HUES64 (cell line): ENCODE data around the gene ALG10. TPM values are rescaled to one million over a fixed set of nuclear protein-coding genes. Genes with fewer than 3 reads are reported as not detected.
A peak's percentile ranks its signal among the peaks of the same experiment; 100 is the strongest.
"Not testable (repeated sequence)": the region's sequence is repeated elsewhere in the genome, so short reads cannot be mapped to it uniquely, and the experiment has no call there.

Experiments used
- H3K27ac ChIP-seq: 2 replicates; pipeline ENCODE4 v1.7.0; 2013; ENCODE audit warnings: low read depth, low read length, inconsistent platforms
- H3K27me3 ChIP-seq: 2 replicates; pipeline ENCODE4 v1.6.1; 2013; ENCODE audit warnings: mild to moderate bottlenecking, low read length; ENCODE audit not compliant: insufficient read depth
- H3K36me3 ChIP-seq: 2 replicates; pipeline ENCODE4 v1.6.1; 2013; ENCODE audit warnings: mild to moderate bottlenecking, low read length; ENCODE audit not compliant: insufficient read depth
- H3K4me1 ChIP-seq: 2 replicates; pipeline ENCODE4 v1.6.1; 2013; ENCODE audit warnings: mild to moderate bottlenecking, low read length, moderate library complexity; ENCODE audit not compliant: insufficient read depth
- H3K4me3 ChIP-seq: 2 replicates; pipeline ENCODE4 v1.5.1; 2013; ENCODE audit warnings: mild to moderate bottlenecking, low read length, moderate library complexity
- H3K9ac ChIP-seq: 2 replicates; pipeline ENCODE4 v1.6.1; 2013; ENCODE audit warnings: mild to moderate bottlenecking, low read depth, low read length
- H3K9me3 ChIP-seq: 2 replicates; pipeline ENCODE4 v1.6.1; 2013; ENCODE audit warnings: low read depth, low read length; ENCODE audit not compliant: insufficient read depth
- WGBS: fragments of 150-250, 120-280 bp; methylation state at CpG from one replicate; pipeline ENCODE4 v1.1.7; 2013; ENCODE audit warnings: missing lambda C conversion rate; 5-methylcytosine and 5-hydroxymethylcytosine counted together
- polyA plus RNA-seq, 2 experiments: library from polyadenylated mRNA; stranded (reverse); fragments of 50-300 nt; gene quantifications; one replicate each; pipeline ENCODE4 v1.2.3, GENCODE V29; 2013

ALG10 gene, protein sequence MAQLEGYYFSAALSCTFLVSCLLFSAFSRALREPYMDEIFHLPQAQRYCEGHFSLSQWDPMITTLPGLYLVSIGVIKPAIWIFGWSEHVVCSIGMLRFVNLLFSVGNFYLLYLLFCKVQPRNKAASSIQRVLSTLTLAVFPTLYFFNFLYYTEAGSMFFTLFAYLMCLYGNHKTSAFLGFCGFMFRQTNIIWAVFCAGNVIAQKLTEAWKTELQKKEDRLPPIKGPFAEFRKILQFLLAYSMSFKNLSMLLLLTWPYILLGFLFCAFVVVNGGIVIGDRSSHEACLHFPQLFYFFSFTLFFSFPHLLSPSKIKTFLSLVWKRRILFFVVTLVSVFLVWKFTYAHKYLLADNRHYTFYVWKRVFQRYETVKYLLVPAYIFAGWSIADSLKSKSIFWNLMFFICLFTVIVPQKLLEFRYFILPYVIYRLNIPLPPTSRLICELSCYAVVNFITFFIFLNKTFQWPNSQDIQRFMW
- polyA plus RNA-seq (2013, experiment 1 of 2), result 6.2 TPM
- polyA plus RNA-seq (2013, experiment 2 of 2), result 6.5 TPM

DNA sequence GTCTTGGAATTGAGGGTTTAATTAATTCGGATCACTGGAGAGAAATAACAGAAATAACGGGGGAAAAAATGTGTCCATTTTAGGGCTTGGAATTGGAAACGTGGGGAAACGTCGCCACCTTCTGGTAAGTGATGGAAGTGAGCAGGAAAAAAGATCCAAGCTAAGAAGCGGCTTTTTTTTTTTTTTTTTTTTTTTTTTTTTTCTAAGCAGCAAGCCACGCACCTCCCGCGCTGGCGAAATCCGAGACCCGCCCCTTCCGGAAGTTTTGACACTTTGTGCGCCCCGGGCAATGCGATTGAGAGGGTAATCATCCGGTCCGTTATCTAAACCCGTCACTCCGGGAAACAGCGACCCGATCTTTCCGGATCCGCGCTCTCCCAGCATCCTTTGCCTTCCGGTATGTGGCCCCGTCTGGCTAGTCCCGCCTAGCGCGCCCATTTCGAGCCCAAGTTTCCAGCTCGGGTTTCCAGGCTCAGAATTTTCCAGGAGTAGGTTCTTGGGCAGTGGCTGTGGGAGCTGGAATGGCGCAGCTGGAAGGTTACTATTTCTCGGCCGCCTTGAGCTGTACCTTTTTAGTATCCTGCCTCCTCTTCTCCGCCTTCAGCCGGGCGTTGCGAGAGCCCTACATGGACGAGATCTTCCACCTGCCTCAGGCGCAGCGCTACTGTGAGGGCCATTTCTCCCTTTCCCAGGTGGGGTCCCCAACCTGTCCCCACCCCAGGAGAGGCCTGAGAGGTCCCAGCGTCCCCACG lies at the start of gene ALG10:
Gene ALG10 (plus strand): TSS at position 418 of the 752 bp plus-strand sequence. CDS start 104 bp downstream, at position 522.
- H3K4me1 ChIP-seq, result 0 out of 2 replicates have a peak, but pooled peaks cover 3% of the 10 kb centered on the region
- peak within 1 kb of the TSS; percentile 88 for H3K9ac ChIP-seq
- H3K27ac ChIP-seq, result peak within 1 kb of the TSS; percentile 72
- H3K9me3 ChIP-seq, result no peaks in the 10 kb centered on the region
- H3K27me3 ChIP-seq, result no peaks in the 10 kb centered on the region
- H3K36me3 ChIP-seq, result peaks cover 15% of the 10 kb centered on the region; the same call in 1 of the 2 replicates
- H3K4me3 ChIP-seq, result peak within 1 kb of the TSS; percentile 73
- under 1% methylated on average over 43 of the region's 44 CpGs for WGBS

DNA sequence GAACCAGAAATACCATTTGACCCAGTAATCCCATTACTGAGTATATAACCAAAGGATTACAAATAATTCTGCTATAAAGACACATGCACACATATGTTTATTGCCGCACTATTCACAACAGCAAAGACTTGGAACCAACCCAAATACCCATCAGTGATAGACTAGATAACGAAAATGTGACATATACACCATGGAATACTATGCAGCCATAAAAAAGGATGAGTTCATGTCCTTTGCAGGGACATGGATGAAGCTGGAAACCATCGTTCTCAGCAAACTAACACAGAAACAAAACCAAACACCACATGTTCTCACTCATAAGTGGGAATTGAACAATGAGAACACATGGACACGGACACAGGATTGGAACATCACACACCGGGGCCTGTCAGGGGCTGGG lies 49.4 kb upstream of the ALG10 start:
- not testable (repeated sequence) for H3K27ac ChIP-seq, H3K4me1 ChIP-seq, H3K4me3 ChIP-seq, H3K27me3 ChIP-seq, H3K9me3 ChIP-seq, H3K36me3 ChIP-seq, H3K9ac ChIP-seq
- WGBS, result 94% methylated on average over 4 of the region's 5 CpGs

DNA sequence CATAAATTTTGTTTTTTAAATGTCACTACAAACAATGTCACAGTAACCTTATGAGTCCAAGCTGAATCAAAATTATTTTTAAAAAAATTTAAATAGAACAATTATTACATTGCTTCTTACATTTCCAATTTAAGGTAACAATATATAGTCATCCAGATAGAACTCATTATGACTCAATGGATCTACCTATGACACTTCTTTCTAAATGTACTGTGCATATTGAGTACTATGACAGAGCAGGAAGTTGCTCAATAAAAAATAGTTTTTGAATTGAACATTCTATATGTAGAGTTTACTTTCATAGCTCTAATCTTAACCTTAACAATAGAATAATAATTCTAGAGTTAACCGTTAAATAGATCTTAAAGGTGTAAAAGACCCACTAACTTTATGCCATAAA lies 44.4 kb upstream of the ALG10 start:
- Histone ChIP-seq H3K4me1 (no peaks in the 10 kb centered on the region), H3K27ac (no peak overlapping the region), H3K27me3 (no peaks in the 10 kb centered on the region), H3K9me3 (no peaks in the 10 kb centered on the region), H3K36me3 (no peaks in the 10 kb centered on the region), H3K4me3 (no peak overlapping the region), H3K9ac (no peak overlapping the region)
- WGBS, result no CpG with 5 or more reads among the region's 1 CpG

DNA sequence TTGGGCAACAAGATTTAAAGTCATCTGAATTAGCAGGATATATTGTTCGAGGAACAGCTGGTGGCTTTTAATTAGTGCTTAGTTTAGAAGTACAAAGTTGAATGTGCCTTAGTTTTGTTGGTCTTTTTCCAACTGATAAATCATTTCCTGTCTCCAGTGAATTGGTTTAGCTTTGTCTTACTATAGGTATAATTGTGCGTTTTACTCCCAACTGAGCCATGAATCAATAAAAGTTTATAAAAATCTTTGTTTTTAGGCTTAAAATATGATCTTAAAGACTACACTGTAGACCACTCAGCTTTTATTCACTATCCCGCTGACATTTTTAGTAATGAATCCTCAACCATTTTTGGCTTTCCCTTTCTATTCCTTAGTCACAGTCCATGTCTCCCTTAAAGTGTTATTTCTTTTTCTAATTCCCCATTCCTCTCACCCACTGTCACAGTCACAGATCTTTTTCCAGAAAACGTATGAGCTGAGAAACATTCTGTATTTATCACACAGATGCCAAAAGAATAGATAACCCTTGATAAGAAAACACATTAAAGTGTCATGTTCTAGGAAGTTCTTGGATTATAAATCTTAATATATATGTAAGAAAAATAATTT lies 34.0 kb upstream of the ALG10 start:
- Histone ChIP-seq H3K4me1 (no peaks in the 10 kb centered on the region), H3K27me3 (no peaks in the 10 kb centered on the region), H3K9me3 (no peaks in the 10 kb centered on the region), H3K9ac (no peak overlapping the region), H3K36me3 (no peaks in the 10 kb centered on the region), H3K4me3 (no peak overlapping the region), H3K27ac (no peak overlapping the region)
- 74% methylated on average over 3 of the region's 4 CpGs for WGBS

DNA sequence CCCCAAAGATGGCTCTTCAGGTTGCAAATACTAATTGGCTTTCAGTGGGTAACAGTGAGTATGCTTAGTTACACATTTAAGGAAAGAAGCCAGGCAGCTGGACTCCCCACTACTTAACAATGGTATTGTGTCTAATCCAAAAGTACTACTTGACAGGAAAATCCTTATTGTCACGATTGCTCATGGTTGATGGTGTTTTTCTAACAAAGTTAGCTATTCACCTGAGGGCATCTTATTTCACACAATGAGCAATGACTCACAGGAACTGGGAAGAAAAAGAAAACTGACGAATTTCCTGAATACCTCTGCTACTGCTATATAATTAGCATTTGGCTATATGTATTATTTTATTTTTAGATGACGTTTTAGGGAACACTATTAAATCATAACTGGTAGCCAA lies 33.4 kb upstream of the ALG10 start:
- H3K9me3 ChIP-seq, result no peaks in the 10 kb centered on the region
- no peak overlapping the region for H3K9ac ChIP-seq

DNA sequence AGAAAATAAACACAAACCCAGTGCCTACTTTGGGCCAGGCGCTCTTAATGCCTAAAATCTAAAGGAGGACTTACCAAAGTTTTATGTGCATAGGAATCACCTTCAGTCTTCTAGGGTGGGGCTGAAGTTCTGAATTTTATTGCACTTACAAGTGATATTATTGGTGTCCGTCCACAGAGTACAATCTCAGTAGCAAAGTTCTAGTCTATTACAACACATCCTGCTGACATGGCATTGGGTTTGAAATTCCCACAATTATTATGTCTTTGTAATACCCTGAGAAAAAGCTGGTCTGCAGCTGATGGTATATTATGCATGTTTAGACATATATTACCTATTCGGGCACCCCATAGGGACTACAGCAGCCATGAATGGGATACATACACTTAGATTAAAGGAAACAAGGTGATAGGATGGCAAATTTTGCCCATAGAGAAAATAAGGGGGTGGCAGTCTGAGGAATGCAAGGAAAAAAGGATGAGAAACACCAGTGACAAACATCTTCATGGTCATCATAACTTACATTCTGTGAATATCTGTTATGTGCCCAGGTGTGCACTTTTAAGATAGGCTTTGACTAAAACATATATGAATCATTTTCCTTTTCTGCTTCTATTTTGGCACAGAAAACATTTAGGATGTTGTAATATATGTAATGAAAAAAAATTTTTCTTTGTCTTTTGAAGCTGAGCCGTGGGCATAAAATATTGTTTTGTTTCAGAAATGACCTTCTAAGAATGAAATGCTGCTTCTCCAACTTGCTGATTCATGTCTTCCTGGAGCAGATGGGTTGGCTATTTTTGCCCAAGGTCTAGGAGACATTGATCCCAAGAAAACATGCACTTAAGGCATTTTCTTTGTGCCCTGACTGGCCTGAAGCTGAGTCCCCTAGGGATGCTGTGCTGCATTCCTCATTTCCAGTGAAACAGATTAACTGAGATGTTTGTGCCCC lies 27.2 kb upstream of the ALG10 start:
- Histone ChIP-seq H3K4me3 (no peak overlapping the region), H3K9ac (no peak overlapping the region), H3K27ac (no peak overlapping the region), H3K4me1 (peaks cover 4% of the 10 kb centered on the region; the same call in 1 of the 2 replicates), H3K27me3 (no peaks in the 10 kb centered on the region), H3K9me3 (no peaks in the 10 kb centered on the region), H3K36me3 (no peaks in the 10 kb centered on the region)
- 92% methylated on average over 3 of the region's 4 CpGs for WGBS

More for the DNA sequence above, 33.4 kb upstream of the ALG10 start:
- Histone ChIP-seq H3K4me3 (no peak overlapping the region), H3K36me3 (no peaks in the 10 kb centered on the region), H3K4me1 (no peaks in the 10 kb centered on the region), H3K27ac (no peak overlapping the region), H3K27me3 (no peaks in the 10 kb centered on the region)
- 92% methylated on average over 2 of the region's 3 CpGs for WGBS

DNA sequence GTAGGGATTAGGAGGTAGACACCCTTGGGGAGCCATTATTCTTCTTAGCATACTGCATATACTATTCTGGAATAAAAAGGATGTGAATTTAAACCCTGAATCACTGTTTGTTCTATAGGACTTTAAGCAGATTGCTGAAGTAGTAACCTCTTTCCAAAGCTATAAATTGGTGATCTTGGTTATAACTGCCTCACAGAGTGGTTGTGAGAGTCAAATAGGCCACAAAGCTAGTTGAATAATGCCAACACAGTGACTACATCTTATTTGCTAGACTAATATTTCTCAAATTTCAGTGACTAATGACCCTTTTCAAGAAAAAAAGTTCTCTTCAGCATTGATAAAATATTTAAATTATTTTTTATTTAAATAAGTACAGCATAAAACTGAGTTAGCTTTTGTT lies 13.5 kb upstream of the ALG10 start:
- H3K4me3 ChIP-seq, H3K36me3 ChIP-seq, H3K9ac ChIP-seq, H3K27me3 ChIP-seq, H3K27ac ChIP-seq, H3K4me1 ChIP-seq, H3K9me3 ChIP-seq: not testable (repeated sequence)

DNA sequence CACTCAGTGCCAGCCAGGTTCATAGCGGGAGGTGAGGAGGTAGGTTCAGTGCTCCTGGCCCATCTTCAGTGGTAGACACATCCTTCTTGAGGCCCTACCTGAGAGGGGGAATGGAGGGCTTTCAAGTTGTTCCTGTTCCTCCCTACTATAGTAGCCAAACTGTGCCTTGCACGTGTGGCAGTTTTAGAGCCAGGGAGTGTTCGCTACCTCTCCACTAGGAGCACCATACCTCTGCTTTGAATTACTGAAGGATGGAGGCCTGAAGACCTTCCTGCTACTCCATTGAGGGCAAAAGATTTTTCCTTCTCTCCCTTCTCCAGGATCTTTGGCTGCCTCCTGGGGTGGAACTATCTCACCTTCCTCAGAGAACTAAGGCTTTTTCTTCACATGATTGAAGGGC lies 5.9 kb upstream of the ALG10 start:
- Histone ChIP-seq H3K4me3 (no peak overlapping the region), H3K9me3 (no peaks in the 10 kb centered on the region), H3K27ac (no peak overlapping the region), H3K27me3 (no peaks in the 10 kb centered on the region), H3K36me3 (no peaks in the 10 kb centered on the region), H3K4me1 (no peaks in the 10 kb centered on the region), H3K9ac (no peak overlapping the region)
- WGBS, result 89% methylated on average over 3 of the region's 3 CpGs

DNA sequence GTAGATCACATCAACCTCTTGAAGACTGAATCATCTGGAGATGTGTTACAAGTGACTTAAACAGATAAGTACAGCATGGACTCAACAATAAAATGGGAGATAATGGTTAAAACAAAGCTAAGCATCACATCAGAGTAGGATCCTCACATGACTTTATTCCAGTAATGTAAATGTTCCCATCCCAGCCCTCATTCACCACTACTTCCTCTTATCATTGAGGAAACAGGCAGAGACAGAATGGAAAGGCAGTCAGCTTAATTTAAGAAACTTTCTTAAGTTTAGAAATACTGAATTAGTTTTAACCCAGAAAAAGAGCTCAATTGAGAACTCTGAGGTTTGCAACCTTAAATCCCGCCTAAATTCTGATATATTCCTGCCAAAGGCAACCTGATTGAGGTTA lies 1.2 kb upstream of the ALG10 start:
- H3K9ac ChIP-seq, result no peak overlapping the region
- 100% methylated on average over 1 of the region's 1 CpG for WGBS
- H3K27ac ChIP-seq, result no peak overlapping the region
- H3K9me3 ChIP-seq, result no peaks in the 10 kb centered on the region
- no peak overlapping the region for H3K4me3 ChIP-seq
- H3K27me3 ChIP-seq, result no peaks in the 10 kb centered on the region
- peaks cover 15% of the 10 kb centered on the region; the same call in 1 of the 2 replicates for H3K36me3 ChIP-seq
- 0 out of 2 replicates have a peak, but pooled peaks cover 3% of the 10 kb centered on the region for H3K4me1 ChIP-seq

DNA sequence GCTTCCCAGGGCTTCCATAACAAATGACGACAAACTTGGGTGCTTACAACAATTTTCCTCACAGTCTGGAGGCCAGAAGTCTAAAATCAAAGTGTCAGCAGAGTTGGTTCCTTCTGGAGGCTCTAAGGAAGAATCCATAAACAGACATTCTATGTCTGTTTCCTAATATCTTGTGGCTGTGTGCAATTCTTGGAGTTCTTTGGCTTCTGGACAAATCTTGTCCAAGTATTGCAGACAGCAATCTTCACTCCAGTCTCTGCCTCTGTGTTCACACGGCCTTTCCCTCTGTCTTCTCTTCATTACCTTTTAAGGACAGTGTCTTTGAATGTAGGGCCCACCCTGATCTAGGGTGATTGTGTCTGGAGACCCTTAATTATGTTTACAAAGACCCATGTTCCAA lies 5.4 kb downstream of the ALG10 start:
- H3K27me3 ChIP-seq, H3K9me3 ChIP-seq, H3K4me3 ChIP-seq, H3K9ac ChIP-seq, H3K27ac ChIP-seq, H3K4me1 ChIP-seq: not testable (repeated sequence)
- H3K36me3 ChIP-seq, result peaks cover 15% of the 10 kb centered on the region; the same call in 1 of the 2 replicates
- 82% methylated on average over 2 of the region's 2 CpGs for WGBS
